Measurements from ENCODE around the gene CLDN9.
A peak's percentile ranks its signal among the peaks of the same experiment; 100 is the strongest.

The CLDN9 gene

DNA sequence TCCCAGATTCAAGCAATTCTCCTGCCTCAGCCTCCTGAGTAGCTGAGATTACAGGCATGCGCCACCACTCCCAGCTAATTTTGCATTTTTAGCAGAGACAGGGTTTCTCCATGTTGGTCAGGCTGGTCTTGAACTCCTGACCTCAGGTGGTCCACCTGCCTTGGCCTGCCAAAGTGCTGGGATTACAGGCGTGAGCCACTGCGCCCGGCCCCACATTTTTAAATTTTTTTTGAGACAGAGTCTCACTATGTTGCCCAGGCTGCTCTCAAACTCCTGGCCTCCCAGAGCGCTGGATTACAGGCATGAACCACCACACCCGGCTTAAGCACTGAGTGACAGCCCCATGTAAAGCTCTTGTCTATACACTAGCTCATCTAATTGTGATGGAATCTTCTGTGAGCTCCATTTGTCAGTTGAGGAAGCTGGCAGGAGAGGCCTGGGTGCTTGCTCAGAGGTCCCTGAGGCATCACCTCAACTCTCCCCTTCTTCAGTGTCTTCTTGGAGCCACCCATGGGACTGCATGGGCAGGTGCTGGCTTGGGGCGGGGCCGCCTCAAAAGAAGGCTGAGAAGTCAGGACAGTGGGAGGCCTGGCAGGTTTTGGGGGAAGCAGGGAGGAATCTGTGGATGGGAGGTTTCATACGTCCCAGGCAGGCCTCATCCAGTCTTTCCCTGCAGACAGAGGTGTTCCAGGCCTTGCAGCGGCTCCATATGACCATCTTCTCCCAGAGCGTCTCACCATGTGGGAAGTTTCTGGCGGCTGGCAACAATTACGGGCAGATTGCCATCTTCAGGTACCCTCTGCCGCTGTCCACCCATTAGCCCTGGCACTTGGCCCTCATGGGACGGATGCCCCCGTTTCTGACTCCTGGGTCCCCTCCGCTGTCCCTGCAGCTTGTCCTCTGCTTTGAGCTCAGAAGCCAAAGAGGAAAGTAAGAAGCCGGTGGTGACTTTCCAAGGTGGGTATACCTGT, 12.6 kb downstream of the CLDN9 start:
- Mint-ChIP-seq H3K27ac (no peak overlapping the region), H3K27me3 (peaks cover 17% of the 10 kb centered on the region), H3K36me3 (ENCODE audit: low read depth) (peaks cover 30% of the 10 kb centered on the region), H3K9me3 (no peaks in the 10 kb centered on the region), H3K4me1 (ENCODE audit: low read depth) (peaks cover 62% of the 10 kb centered on the region), H3K4me3 (peak overlapping the region; percentile 88)
- DNase-seq, result no peak

DNA sequence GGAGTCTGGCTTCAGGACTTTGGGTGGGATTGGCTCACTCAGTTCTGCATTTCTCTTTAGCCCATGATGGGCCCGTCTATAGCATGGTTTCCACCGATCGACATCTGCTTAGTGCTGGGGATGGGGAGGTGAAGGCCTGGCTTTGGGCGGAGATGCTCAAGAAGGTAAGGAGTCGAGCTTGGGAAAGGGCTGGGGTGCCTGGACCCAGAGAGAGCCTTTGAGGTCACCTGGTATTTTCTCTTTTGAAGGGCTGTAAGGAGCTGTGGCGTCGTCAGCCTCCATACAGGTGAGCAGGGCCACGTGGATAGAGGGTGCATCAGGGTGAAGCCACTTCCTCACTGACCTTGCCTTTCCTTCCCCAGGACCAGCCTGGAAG, 13.3 kb downstream of the CLDN9 start:
- peaks cover 23% of the 10 kb centered on the region for H3K27me3 Mint-ChIP-seq
- H3K4me1 Mint-ChIP-seq (ENCODE audit: low read depth), result peaks cover 57% of the 10 kb centered on the region
- DNase-seq, result no peak
- no peak overlapping the region for H3K27ac Mint-ChIP-seq
- H3K9me3 Mint-ChIP-seq, result no peaks in the 10 kb centered on the region
- peaks cover 30% of the 10 kb centered on the region for H3K36me3 Mint-ChIP-seq (ENCODE audit: low read depth)
- H3K4me3 Mint-ChIP-seq, result no peak overlapping the region

DNA sequence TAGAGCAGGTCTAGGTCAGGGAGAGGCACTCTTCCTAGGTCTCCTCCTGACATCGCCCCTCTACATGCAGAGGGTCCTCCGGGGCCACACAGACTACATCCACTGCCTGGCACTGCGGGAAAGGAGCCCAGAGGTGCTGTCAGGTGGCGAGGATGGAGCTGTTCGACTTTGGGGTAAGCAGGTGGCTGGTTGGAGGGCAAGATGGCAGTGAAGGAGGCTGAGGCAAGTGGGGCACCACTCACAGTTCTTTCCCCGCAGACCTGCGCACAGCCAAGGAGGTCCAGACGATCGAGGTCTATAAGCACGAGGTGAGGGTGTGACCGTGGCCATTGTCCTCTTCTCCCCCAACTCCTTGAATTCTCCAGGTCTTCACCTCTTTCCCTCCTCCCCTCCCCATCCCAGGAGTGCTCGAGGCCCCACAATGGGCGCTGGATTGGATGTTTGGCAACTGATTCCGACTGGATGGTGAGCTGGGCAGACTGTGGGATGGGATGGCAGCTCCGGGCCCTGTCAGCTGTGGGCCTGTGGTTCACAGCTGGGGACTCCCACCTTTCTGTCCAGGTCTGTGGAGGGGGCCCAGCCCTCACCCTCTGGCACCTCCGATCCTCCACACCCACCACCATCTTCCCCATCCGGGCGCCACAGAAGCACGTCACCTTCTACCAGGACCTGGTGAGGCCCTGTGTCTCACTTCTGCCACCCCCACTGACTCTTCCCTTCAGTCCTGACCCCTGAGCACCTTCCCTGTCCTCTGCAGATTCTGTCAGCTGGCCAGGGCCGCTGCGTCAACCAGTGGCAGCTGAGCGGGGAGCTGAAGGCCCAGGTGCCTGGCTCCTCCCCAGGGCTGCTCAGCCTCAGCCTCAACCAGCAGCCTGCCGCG, 14.1 kb downstream of the CLDN9 start:
- Mint-ChIP-seq H3K36me3 (ENCODE audit: low read depth) (peaks cover 29% of the 10 kb centered on the region), H3K27me3 (peaks cover 28% of the 10 kb centered on the region), H3K27ac (no peak overlapping the region), H3K9me3 (no peaks in the 10 kb centered on the region), H3K4me3 (no peak overlapping the region), H3K4me1 (ENCODE audit: low read depth) (peaks cover 50% of the 10 kb centered on the region)
- DNase-seq, result no peak

- no peak for DNase-seq
- Mint-ChIP-seq H3K9me3 (no peaks in the 10 kb centered on the region), H3K27me3 (peaks cover 34% of the 10 kb centered on the region), H3K27ac (no peak overlapping the region), H3K4me3 (no peak overlapping the region), H3K36me3 (ENCODE audit: low read depth) (peaks cover 29% of the 10 kb centered on the region), H3K4me1 (ENCODE audit: low read depth) (peaks cover 44% of the 10 kb centered on the region)
These were observed 14.7 kb downstream of the CLDN9 start for GRCh38 chr16:3027489-3027795.

- H3K4me3 Mint-ChIP-seq, result no peak overlapping the region
- peaks cover 37% of the 10 kb centered on the region for H3K4me1 Mint-ChIP-seq (ENCODE audit: low read depth)
- DNase-seq, result peak; percentile 91
- peaks cover 29% of the 10 kb centered on the region for H3K36me3 Mint-ChIP-seq (ENCODE audit: low read depth)
- H3K9me3 Mint-ChIP-seq, result no peaks in the 10 kb centered on the region
- H3K27me3 Mint-ChIP-seq, result peaks cover 41% of the 10 kb centered on the region
- no peak overlapping the region for H3K27ac Mint-ChIP-seq
These were observed 15.4 kb downstream of the CLDN9 start for GRCh38 chr16:3027983-3028715.

- H3K27ac Mint-ChIP-seq, result no peak overlapping the region
- no peak overlapping the region for H3K4me3 Mint-ChIP-seq
- peaks cover 29% of the 10 kb centered on the region for H3K36me3 Mint-ChIP-seq (ENCODE audit: low read depth)
- no peak for DNase-seq
- peaks cover 48% of the 10 kb centered on the region for H3K27me3 Mint-ChIP-seq
- H3K4me1 Mint-ChIP-seq (ENCODE audit: low read depth), result peaks cover 30% of the 10 kb centered on the region
- no peaks in the 10 kb centered on the region for H3K9me3 Mint-ChIP-seq
These were observed 16.1 kb downstream of the CLDN9 start for GRCh38 chr16:3028716-3029319.

GRCh38 chr16:3029491-3030221, 16.9 kb downstream of the CLDN9 start:
- peaks cover 56% of the 10 kb centered on the region for H3K27me3 Mint-ChIP-seq
- no peaks in the 10 kb centered on the region for H3K9me3 Mint-ChIP-seq
- H3K4me3 Mint-ChIP-seq, result peak overlapping the region; percentile 30
- peaks cover 27% of the 10 kb centered on the region for H3K4me1 Mint-ChIP-seq (ENCODE audit: low read depth)
- DNase-seq, result peak; percentile 66
- H3K36me3 Mint-ChIP-seq (ENCODE audit: low read depth), result peaks cover 25% of the 10 kb centered on the region
- H3K27ac Mint-ChIP-seq, result no peak overlapping the region

DNA sequence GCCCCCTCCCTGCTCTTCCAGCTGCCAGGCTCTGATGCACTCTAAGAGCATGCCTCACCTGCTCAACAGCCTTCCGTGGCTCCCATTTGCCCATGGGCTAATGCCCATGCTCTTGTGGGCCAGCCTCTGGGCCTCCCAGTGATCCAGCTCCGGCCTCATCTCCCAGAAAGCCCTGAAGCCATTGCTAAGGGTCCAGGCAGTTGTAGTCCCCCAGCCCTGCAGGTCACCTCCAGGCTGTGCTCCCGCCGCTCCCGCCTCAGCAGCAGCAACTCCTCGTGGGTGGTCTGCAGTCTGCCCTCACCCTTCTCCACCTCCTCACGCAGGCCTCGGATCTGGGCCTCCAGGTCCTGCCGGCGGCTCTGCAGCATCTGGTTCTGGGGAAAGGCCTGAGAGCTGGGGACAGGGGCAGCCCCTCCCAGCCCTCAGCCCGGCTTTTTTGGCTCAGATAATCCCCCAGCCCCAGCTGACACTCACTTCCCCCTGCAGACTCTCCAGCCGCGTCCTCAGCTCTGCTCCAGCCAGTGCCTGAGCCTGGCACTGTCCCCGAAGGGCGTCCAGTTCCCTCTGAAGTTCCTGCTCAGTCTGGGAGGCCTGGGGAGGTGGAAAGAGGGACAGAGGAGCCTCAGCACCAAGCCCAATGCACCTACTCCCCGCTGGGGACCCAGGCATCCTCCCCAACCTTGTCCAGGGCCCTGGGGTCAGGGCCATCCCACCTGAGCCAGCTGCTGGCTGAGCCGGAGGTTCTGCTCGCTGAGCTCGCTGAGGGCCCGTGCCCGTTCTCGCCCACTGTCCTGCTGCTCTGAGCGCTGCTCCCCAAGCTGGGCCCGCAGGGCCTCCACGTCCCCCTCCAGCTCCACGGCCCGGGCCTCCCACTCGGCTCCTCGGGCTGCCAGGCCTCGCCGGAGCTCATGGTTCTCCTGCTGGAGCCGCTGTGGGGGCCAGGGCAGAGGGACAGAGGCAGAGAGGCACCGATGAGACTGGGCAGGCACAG, 17.8 kb downstream of the CLDN9 start:
- Mint-ChIP-seq H3K4me1 (ENCODE audit: low read depth) (peaks cover 20% of the 10 kb centered on the region), H3K36me3 (ENCODE audit: low read depth) (peaks cover 23% of the 10 kb centered on the region), H3K4me3 (no peak overlapping the region), H3K27me3 (peaks cover 65% of the 10 kb centered on the region), H3K9me3 (no peaks in the 10 kb centered on the region), H3K27ac (no peak overlapping the region)
- DNase-seq, result no peak

GRCh38 chr16:3032624-3033023, 19.9 kb downstream of the CLDN9 start:
- Mint-ChIP-seq H3K27ac (no peak overlapping the region), H3K36me3 (ENCODE audit: low read depth) (peaks cover 4% of the 10 kb centered on the region), H3K4me1 (ENCODE audit: low read depth) (peaks cover 25% of the 10 kb centered on the region), H3K27me3 (peaks cover 79% of the 10 kb centered on the region), H3K4me3 (no peak overlapping the region), H3K9me3 (no peaks in the 10 kb centered on the region)
- no peak for DNase-seq

DNA sequence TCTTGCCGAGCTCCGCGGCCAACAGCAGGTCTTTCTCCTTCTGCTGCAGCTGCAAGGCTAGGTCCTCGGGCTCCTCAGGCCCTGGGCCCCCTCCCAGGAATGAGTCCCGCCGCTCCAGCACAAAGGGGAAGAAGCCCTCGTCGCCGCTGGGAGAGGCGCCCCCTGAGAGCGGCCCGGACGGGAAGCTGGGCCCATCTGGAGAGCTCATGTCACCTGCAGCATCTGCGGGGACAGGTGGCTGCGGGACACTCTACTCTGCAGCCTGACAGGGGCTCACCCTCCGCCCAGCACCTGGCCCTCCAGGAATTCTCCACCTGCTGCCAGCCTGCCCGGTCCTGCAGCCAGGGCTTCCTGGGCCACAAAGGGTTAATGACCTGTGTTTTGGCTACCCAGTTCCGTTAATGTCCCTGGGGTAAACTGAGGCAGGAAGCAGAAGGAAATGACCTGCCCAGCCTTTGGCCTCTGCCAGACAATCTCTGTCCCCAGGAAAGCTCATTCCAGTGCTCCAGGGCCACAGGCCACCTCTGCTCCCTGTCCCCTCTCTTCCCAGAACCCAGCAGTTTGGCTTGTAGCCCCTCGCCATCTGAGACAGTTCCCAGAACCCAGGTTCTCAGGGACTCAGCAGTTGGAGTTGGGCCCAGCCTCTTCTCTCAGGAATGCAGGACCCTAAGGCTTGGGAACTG, 22.7 kb downstream of the CLDN9 start:
- H3K4me1 Mint-ChIP-seq (ENCODE audit: low read depth), result peaks cover 11% of the 10 kb centered on the region
- peaks cover 88% of the 10 kb centered on the region for H3K27me3 Mint-ChIP-seq
- H3K27ac Mint-ChIP-seq, result no peak overlapping the region
- H3K9me3 Mint-ChIP-seq, result no peaks in the 10 kb centered on the region
- no peak overlapping the region for H3K4me3 Mint-ChIP-seq
- no peak for DNase-seq
- no peaks in the 10 kb centered on the region for H3K36me3 Mint-ChIP-seq (ENCODE audit: low read depth)

- Mint-ChIP-seq H3K4me1 (ENCODE audit: low read depth) (peaks cover 11% of the 10 kb centered on the region), H3K27ac (no peak overlapping the region), H3K36me3 (ENCODE audit: low read depth) (no peaks in the 10 kb centered on the region), H3K4me3 (no peak overlapping the region), H3K27me3 (peaks cover 88% of the 10 kb centered on the region), H3K9me3 (no peaks in the 10 kb centered on the region)
- DNase-seq, result no peak
These were observed 23.4 kb downstream of the CLDN9 start for GRCh38 chr16:3035972-3036725.

Measured in activated T-cell treated with anti-CD3 and anti-CD28 coated beads, Interleukin-2, amount 50 U/mL, for 24 hours (primary cell).